CD4-positive, alpha-beta memory T cell (primary cell): ENCODE data around the gene PLCB1. TPM values are rescaled to one million over a fixed set of nuclear protein-coding genes. Genes with fewer than 3 reads are reported as not detected.

Experiments
- CTCF ChIA-PET: fragments of 350-600 bp; sonication (Branson Sonifier 250); formaldehyde crosslinking; loops from one replicate; lab custom pipeline; 2021; ENCODE audit warnings: inconsistent platforms; ENCODE audit not compliant: partially characterized antibody; lab: Charles Lee
- POLR2A ChIA-PET: fragments of 350-600 bp; sonication (Branson Sonifier 250); formaldehyde crosslinking; loops from one replicate; lab custom pipeline; 2021; ENCODE audit not compliant: partially characterized antibody; lab: Charles Lee
- DNase-seq, 5 donors: peaks; one replicate each; pipeline versions ENCODE4 v3.0.0 to v3.0.0-alpha.2; 2020 to 2022; ENCODE audit warnings: mixed read lengths in 1 of 5
- H3K27ac ChIP-seq: one replicate; pipeline ENCODE4 v1.7.0; 2013; ENCODE audit warnings: low read depth, low read length
- H3K27me3 ChIP-seq: 2 replicates; pipeline ENCODE4 v1.7.0; 2013; ENCODE audit warnings: mild to moderate bottlenecking, low read length, moderate library complexity; ENCODE audit not compliant: insufficient read depth
- H3K36me3 ChIP-seq: 2 replicates; pipeline ENCODE4 v1.7.0; 2013; ENCODE audit warnings: mild to moderate bottlenecking, low read length, moderate library complexity; ENCODE audit not compliant: insufficient read depth
- H3K4me1 ChIP-seq: 2 replicates; pipeline ENCODE4 v1.7.0; 2013; ENCODE audit warnings: mild to moderate bottlenecking, low read length, moderate library complexity; ENCODE audit not compliant: insufficient read depth
- H3K4me3 ChIP-seq, 2 donors: one replicate each; pipeline ENCODE4 v1.7.0; 2013; ENCODE audit warnings: low read length in 2 of 2, mild to moderate bottlenecking in 1 of 2
- H3K9me3 ChIP-seq, 2 donors: one replicate each; pipeline ENCODE4 v1.7.0; 2013; ENCODE audit warnings: low read length in 2 of 2, control low read depth in 1 of 2; ENCODE audit not compliant: control insufficient read depth in 1 of 2
- H3K27ac Mint-ChIP-seq, 7 donors: one replicate each; pipeline ENCODE4 v1.8.0; 2020 to 2021; ENCODE audit warnings: mixed read lengths in 7 of 7, mild to moderate bottlenecking in 6 of 7, inconsistent platforms in 3 of 7, moderate library complexity in 3 of 7
- H3K27me3 Mint-ChIP-seq, 2 donors: one replicate each; pipeline ENCODE4 v1.8.0; 2020 to 2021; ENCODE audit warnings: mixed read lengths in 2 of 2
- H3K36me3 Mint-ChIP-seq, 2 donors: one replicate each; pipeline ENCODE4 v1.8.0; 2020 to 2021; ENCODE audit warnings: mixed read lengths in 2 of 2, inconsistent platforms in 1 of 2, mild to moderate bottlenecking in 1 of 2
- H3K4me1 Mint-ChIP-seq, 4 donors: one replicate each; pipeline ENCODE4 v1.8.0; 2020 to 2021; ENCODE audit warnings: mixed read lengths in 4 of 4, mild to moderate bottlenecking in 1 of 4
- H3K4me3 Mint-ChIP-seq, 8 donors: one replicate each; pipeline ENCODE4 v1.8.0; 2020 to 2021; ENCODE audit warnings: mixed read lengths in 8 of 8, mild to moderate bottlenecking in 7 of 8, moderate library complexity in 6 of 8, inconsistent platforms in 3 of 8
- H3K9me3 Mint-ChIP-seq, 8 donors: one replicate each; pipeline ENCODE4 v1.8.0; 2020 to 2021; ENCODE audit warnings: mixed read lengths in 8 of 8, mild to moderate bottlenecking in 5 of 8, inconsistent platforms in 3 of 8, moderate library complexity in 1 of 8
- intact Hi-C: fragments of 100-400 bp; cut with micrococcal nuclease; formaldehyde crosslinking; loops from one replicate; pipeline ENCODE4 v1.15.1; 2023
- polyA plus RNA-seq, 2 donors: library from polyadenylated mRNA; unstranded; fragments of 300-500 nt; fragmentation: Illumina TruSeq; gene quantifications; one replicate each; pipeline ENCODE4 v1.2.3, GENCODE V29; 2021
- total RNA-seq, 2 experiments: library from RNA; stranded (reverse); gene quantifications; one replicate each; pipeline ENCODE4 v1.2.3, GENCODE V29; 2021

The PLCB1 gene
- total and polyA plus RNA-seq, 4 experiments from 2014 or later, result 5.5 to 9.6 (median 8.2) TPM

- H3K27ac Mint-ChIP-seq, result peak overlapping the region in 1 of 7 donors; percentile 68
- peaks cover 0 to 1% (median 0%) of the 10 kb centered on the region in 4 donors for H3K4me1 Mint-ChIP-seq
- no peak overlapping the region for H3K4me3 Mint-ChIP-seq
- no peaks in the 10 kb centered on the region for H3K36me3 ChIP-seq
- no peak for DNase-seq
- H3K9me3 ChIP-seq, result no peaks in the 10 kb centered on the region
- H3K27ac ChIP-seq, result no peak overlapping the region
- peaks cover 11 to 19% of the 10 kb centered on the region in 2 donors for H3K36me3 Mint-ChIP-seq
- no peak overlapping the region for H3K4me3 ChIP-seq
- POLR2A ChIA-PET, result no interaction called here
- peaks cover 0 to 3% (median 0%) of the 10 kb centered on the region in 8 donors for H3K9me3 Mint-ChIP-seq
- H3K4me1 ChIP-seq, result no peaks in the 10 kb centered on the region
- no peaks in the 10 kb centered on the region for H3K27me3 Mint-ChIP-seq
- intact Hi-C loops, result no loop called here
- CTCF ChIA-PET, result interaction anchor here (0.8 to 1.8 kb wide), 3 partner anchors 8 to 42 kb away, joined by 3 to 7 read pairs (median 5); no protein-coding TSS in a partner anchor
- no peaks in the 10 kb centered on the region for H3K27me3 ChIP-seq
Observed at GRCh38 chr20:8764344-8764962, 632.4 kb downstream of the PLCB1 start.

GRCh38 chr20:8766868-8767390, 634.9 kb downstream of the PLCB1 start:
- Histone ChIP-seq H3K27ac (no peak overlapping the region), H3K9me3 (no peaks in the 10 kb centered on the region), H3K27me3 (no peaks in the 10 kb centered on the region), H3K4me1 (no peaks in the 10 kb centered on the region), H3K4me3 (no peak overlapping the region), H3K36me3 (no peaks in the 10 kb centered on the region)
- Mint-ChIP-seq H3K36me3 (peaks cover 12 to 22% of the 10 kb centered on the region in 2 donors), H3K9me3 (peaks cover 0 to 3% (median 0%) of the 10 kb centered on the region in 8 donors), H3K27me3 (no peaks in the 10 kb centered on the region), H3K27ac (no peak overlapping the region), H3K4me3 (no peak overlapping the region), H3K4me1 (no peaks in the 10 kb centered on the region)
- CTCF ChIA-PET, result interaction anchor here (1.9 kb wide), 1 partner anchor 9 kb away, joined by 6 read pairs; no protein-coding TSS in a partner anchor
- intact Hi-C loops, result no loop called here
- no peak for DNase-seq
- POLR2A ChIA-PET, result no interaction called here

GRCh38 chr20:8774412-8774811, 642.3 kb downstream of the PLCB1 start:
- Histone ChIP-seq H3K4me3 (no peak overlapping the region), H3K27ac (no peak overlapping the region), H3K36me3 (no peaks in the 10 kb centered on the region), H3K9me3 (no peaks in the 10 kb centered on the region), H3K4me1 (no peaks in the 10 kb centered on the region), H3K27me3 (no peaks in the 10 kb centered on the region)
- intact Hi-C loops, result no loop called here
- Mint-ChIP-seq H3K27me3 (no peaks in the 10 kb centered on the region), H3K4me1 (no peaks in the 10 kb centered on the region), H3K27ac (peak overlapping the region in 1 of 7 donors; percentile 29), H3K36me3 (peaks cover 17 to 33% of the 10 kb centered on the region in 2 donors), H3K9me3 (no peaks in the 10 kb centered on the region), H3K4me3 (no peak overlapping the region)
- DNase-seq, result no peak
- ChIA-PET POLR2A (no interaction called here), CTCF (interaction anchor here (1.1 to 1.5 kb wide), 2 partner anchors 14 to 21 kb away, joined by 3 read pairs; no protein-coding TSS in a partner anchor)

GRCh38 chr20:8777911-8778310, 645.8 kb downstream of the PLCB1 start:
- intact Hi-C loops, result no loop called here
- Histone ChIP-seq H3K4me3 (no peak overlapping the region), H3K27ac (no peak overlapping the region), H3K36me3 (no peaks in the 10 kb centered on the region), H3K4me1 (no peaks in the 10 kb centered on the region), H3K9me3 (no peaks in the 10 kb centered on the region), H3K27me3 (no peaks in the 10 kb centered on the region)
- Mint-ChIP-seq H3K36me3 (peaks cover 16 to 46% of the 10 kb centered on the region in 2 donors), H3K4me3 (no peak overlapping the region), H3K27ac (no peak overlapping the region), H3K27me3 (no peaks in the 10 kb centered on the region), H3K9me3 (peaks cover 0 to 3% (median 0%) of the 10 kb centered on the region in 8 donors), H3K4me1 (no peaks in the 10 kb centered on the region)
- no peak for DNase-seq
- ChIA-PET POLR2A (no interaction called here), CTCF (no interaction called here)

- H3K36me3 ChIP-seq, result no peaks in the 10 kb centered on the region
- H3K9me3 Mint-ChIP-seq, result peaks cover 0 to 3% (median 0%) of the 10 kb centered on the region in 8 donors
- no peak overlapping the region for H3K4me3 ChIP-seq
- no peaks in the 10 kb centered on the region for H3K27me3 Mint-ChIP-seq
- no peak overlapping the region for H3K27ac Mint-ChIP-seq
- peaks cover 14 to 46% of the 10 kb centered on the region in 2 donors for H3K36me3 Mint-ChIP-seq
- H3K27me3 ChIP-seq, result no peaks in the 10 kb centered on the region
- ChIA-PET POLR2A (no interaction called here), CTCF (no interaction called here)
- no peaks in the 10 kb centered on the region for H3K4me1 Mint-ChIP-seq
- intact Hi-C loops, result no loop called here
- no peak for DNase-seq
- no peaks in the 10 kb centered on the region for H3K4me1 ChIP-seq
- no peak overlapping the region for H3K27ac ChIP-seq
- no peak overlapping the region for H3K4me3 Mint-ChIP-seq
- no peaks in the 10 kb centered on the region for H3K9me3 ChIP-seq
Observed at GRCh38 chr20:8778387-8778786, 646.3 kb downstream of the PLCB1 start.

GRCh38 chr20:8780915-8781314, 648.8 kb downstream of the PLCB1 start:
- ChIA-PET CTCF (interaction anchor here (0.9 kb wide), 1 partner anchor 9 kb away, joined by 3 read pairs; no protein-coding TSS in a partner anchor), POLR2A (no interaction called here)
- Histone ChIP-seq H3K27ac (no peak overlapping the region), H3K4me1 (no peaks in the 10 kb centered on the region), H3K27me3 (no peaks in the 10 kb centered on the region), H3K36me3 (no peaks in the 10 kb centered on the region), H3K9me3 (no peaks in the 10 kb centered on the region), H3K4me3 (no peak overlapping the region)
- no peaks in the 10 kb centered on the region for H3K4me1 Mint-ChIP-seq
- peaks cover 0 to 3% (median 0%) of the 10 kb centered on the region in 8 donors for H3K9me3 Mint-ChIP-seq
- no peaks in the 10 kb centered on the region for H3K27me3 Mint-ChIP-seq
- DNase-seq, result no peak
- H3K36me3 Mint-ChIP-seq, result peaks cover 3 to 37% of the 10 kb centered on the region in 2 donors
- no peak overlapping the region for H3K27ac Mint-ChIP-seq
- no peak overlapping the region for H3K4me3 Mint-ChIP-seq
- intact Hi-C loops, result no loop called here

- H3K4me3 ChIP-seq, result no peak overlapping the region
Observed at GRCh38 chr20:8782804-8783203, 650.7 kb downstream of the PLCB1 start.

More at GRCh38 chr20:8782804-8783203, 650.7 kb downstream of the PLCB1 start:
- no peak overlapping the region for H3K27ac Mint-ChIP-seq
- Histone ChIP-seq H3K9me3 (no peaks in the 10 kb centered on the region), H3K36me3 (no peaks in the 10 kb centered on the region), H3K4me1 (no peaks in the 10 kb centered on the region), H3K27ac (no peak overlapping the region), H3K27me3 (no peaks in the 10 kb centered on the region)
- no peak overlapping the region for H3K4me3 Mint-ChIP-seq
- no peaks in the 10 kb centered on the region for H3K4me1 Mint-ChIP-seq
- intact Hi-C loops, result no loop called here
- POLR2A ChIA-PET, result no interaction called here
- CTCF ChIA-PET, result no interaction called here
- H3K36me3 Mint-ChIP-seq, result peaks cover 3 to 31% of the 10 kb centered on the region in 2 donors
- DNase-seq, result no peak
- peaks cover 0 to 3% (median 0%) of the 10 kb centered on the region in 8 donors for H3K9me3 Mint-ChIP-seq
- no peaks in the 10 kb centered on the region for H3K27me3 Mint-ChIP-seq
